OCI-M1 (cell line): ENCODE measurements around the gene DIP2C.
A peak's percentile ranks its signal among the peaks of the same experiment; 100 is the strongest.

Source experiments
- DNase-seq: peaks from one replicate; lab custom pipeline; 2025; lab: John Stamatoyannopoulos, UW

Gene DIP2C

DNA sequence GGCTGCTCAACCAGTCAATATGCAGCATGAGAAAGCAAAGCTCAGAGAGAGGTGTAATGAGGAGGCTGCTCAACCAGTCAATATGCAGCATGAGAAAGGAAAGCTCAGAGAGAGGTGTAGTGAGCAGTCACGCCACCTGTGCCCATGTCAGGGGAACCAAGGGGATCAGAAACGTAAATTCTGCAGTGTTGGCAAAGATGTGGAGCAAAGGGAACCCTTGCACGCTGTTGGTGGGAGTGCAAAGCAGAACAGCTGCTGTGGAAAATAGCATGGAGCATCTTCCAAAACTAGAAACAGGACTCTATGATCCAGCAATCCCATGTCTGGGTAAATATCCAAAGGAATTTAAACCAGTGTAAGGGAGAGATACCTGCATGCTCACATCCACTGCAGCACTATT lies 194.9 kb downstream of the DIP2C start:
- no peak for DNase-seq

DNA sequence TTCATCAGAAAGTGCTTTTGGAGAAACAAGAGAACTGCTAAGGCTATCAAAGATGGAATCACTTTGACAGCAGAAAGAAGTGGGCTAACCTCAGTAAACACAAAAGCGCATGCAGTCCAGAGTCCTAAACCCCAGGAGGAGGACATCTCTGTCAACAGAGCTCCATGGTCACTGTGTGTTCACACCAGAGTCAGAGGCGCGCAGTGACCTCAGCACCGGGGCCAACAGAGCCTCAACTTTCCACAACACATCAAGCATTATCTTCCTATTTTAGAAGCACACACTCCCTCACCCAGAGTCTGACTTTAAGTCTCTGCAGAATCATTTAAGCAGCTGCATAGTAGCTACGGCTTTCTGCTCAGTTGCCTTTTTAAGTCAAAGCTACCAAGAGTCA lies 195.3 kb downstream of the DIP2C start:
- DNase-seq = no peak

DNA sequence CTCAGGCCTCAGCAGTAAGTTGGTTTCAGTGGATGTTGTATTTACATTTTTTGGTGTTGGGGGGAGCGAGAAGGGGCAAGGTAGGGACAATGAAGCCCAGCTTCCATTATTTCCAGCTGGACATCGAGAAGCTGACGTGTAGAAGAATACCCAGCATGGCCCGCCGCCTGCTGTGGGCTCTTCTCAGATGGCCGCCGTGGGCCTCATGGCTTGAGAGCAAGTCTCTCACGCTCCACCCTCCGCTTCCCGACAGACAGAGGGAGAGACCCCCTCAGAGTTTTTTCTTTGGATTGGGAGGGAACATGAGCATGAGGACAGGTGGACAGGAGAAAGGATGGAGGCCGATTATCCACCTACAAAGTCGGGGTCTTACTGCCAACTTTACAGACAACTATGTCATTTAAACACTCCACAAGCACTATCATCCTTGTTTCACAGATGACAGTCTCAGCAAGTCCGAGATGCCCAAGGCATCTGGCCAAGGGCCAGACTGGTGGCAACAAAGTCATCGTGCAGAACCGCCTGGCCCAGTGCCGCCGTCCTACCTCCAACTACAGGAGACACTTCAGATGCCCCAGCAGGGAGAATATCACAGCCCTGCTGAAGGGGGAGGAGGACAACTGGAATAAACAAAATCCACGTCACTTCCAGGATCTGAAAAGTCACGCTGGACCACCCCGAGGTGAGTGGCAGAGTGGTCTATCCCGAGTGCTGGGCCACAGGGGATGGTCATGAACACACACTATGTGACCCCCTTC lies 195.9 kb downstream of the DIP2C start:
- DNase-seq = no peak

DNA sequence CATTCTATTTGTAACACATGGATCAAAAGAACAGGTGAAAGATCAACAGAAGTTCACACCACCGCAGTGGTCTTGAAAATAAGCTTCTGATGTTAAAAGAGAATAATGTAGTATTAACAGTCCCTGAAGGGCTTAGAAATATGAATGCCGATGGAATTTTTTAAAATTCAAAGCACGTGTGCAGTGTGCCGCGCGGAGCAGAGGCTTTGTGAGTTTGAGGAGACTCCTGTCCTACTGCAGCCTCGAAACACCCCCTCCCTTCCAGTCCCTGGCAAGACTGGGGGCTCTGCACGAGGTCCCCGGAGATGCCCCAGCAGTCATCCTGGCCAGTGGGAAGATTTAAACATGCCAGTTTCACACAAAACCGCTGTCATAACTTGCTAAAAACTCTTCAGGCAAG lies 196.6 kb downstream of the DIP2C start:
- DNase-seq = no peak

DNA sequence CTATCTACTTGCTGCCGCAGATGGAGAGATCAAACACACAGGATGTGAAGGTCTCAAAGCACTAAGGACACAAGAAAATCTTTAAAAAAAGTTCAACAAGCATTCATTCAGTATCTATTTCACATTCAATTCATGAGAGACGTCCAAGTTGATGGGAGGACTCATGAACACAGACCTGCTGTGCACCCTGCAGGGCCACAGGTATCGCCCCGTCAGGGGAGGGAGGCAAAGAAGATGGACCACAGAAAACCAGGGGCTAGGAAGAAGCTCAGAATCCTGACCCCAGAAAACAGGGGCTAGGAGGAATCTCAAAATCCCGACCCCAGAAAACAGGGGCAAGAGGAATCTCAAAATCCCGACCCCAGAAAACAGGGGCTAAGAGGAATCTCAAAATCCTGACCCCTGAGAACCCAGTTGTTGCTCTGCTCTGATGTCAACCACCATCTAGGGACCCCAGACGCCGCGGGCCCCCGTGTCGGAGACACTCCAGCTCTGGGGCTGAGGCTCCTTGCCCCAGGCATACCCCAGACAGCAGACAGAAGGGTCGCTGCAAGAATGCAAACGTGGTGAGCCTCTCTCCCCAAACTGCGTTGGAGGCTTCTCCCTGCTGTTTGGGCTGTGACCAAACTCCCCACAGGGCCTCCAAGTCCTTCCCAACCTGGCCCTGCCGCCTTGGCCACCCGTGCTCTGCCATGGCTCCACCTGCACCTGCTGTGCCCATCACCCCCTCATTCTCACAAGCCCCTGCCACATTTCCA lies 197.6 kb downstream of the DIP2C start:
- no peak for DNase-seq

DNA sequence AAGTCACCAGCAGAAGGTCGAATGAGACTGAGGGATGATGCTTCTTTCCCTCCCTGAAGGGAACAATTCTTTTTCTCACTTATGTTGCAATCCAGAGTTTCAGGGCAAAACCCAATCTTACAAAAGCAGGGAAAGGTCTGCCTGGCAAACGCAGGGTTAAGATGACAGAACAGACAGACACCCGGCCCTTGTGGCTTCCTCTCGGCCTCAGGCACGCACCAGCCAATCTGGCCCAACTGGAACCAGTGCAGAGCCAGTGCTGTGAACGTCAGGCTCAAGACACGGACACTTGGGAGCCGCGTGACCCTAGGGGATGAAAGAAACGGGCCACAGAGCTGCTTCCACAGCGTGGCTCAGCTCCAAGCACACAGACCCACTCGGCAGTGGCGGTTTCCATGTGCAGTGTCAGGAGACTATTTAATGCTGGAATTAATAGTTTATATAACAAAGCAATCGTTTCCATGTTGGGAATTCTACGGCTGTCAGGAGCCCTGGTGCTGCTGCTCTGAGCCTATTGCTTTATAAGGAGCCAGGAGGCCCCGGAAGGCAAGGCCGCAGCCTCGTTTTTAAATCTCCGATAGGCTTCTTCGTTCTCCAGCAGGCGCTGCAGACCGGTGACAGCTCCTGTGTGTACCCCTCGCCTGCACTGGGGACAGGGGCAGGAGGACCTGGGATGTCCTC lies 198.4 kb downstream of the DIP2C start:
- DNase-seq = no peak

DNA sequence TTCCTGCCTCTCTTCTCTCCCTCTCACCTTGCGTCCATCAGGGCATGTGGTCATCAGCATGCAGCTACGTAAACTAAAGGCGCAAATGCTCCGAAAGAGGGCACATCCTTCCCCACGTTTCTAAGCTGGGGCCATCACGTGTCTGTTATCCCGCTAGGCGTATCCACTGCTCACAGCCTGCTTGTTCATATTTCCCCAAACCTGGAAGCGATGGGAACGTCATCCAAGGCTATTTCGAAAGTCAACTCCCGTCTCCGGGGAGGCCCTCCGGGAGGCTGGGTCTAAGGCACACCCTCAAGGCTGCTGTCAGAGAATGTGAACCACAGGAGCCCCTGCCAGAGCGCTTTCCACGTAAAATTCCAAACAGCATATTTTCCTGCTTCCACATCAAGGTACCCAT lies 199.2 kb downstream of the DIP2C start:
- no peak for DNase-seq

DNA sequence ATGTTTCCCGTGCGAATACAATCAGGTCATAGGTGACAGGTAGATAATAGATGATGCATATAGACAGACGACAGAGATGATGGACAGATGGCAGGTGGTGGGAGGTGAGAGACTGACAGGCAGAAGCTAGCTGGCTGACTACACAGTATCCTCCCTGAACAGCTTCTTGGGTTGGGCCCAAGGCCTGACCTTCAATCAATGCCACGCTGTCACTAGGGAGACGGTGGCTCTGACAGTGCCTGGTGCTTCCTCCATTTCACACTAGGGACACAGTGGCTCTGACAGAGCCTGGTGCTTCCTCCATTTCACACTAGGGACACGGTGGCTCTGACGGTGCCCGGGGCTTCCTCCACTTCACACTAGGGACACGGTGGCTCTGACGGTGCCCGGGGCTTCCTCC lies 200.1 kb downstream of the DIP2C start:
- DNase-seq = no peak

DNA sequence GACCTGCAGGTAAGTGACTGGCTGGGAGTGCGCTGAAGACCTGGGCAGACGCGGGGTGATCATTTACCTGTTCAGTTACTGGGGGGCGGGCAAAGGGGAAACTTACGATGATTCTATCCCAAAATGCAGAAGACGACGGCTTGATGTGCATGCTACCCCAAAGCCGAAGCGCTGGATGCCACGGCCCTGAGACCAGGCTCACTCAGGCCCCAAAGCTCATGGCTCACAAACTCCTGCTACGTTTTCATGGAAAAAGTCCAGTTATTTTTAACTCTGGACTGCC lies 200.6 kb downstream of the DIP2C start:
- no peak for DNase-seq

DNA sequence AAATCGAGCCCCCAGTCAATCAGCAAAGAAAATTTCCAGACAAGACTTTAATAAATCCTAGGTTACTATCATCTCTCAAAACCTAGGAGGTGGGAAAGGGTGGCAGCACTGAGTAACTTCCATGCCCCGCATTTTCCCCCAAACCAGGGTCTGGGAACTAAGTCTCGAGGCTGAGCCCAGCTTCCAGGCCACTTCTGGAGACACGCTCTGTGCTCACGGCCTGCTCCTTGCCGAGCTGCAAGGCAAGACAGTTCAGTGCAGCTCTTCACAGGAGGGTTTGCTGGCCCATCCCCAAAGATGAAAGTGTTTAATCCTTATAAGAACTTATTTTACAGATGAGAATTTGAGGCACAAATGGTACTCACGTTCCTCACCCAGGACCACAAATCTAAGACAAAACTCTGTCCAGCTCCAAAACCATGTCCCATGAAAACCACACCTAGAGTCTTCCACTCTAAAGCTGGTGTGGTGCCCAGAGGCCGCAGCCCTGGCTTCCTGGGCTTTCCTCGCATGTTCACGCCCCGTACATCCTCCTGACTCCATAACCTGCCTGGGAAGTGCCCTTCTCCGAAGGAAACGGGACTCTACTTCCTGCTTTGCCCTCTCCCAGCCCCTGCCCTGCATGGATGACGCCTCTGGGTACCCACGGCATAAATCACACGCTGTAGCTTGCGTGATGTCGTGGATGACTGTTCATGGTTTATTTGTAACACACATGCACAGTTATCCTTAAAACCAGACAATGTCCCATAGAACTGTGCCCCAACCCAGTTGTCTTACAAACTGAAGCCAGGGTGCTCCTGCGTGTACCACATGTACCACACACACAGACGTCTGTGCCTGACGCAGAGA lies 201.2 kb downstream of the DIP2C start:
- no peak for DNase-seq

DNA sequence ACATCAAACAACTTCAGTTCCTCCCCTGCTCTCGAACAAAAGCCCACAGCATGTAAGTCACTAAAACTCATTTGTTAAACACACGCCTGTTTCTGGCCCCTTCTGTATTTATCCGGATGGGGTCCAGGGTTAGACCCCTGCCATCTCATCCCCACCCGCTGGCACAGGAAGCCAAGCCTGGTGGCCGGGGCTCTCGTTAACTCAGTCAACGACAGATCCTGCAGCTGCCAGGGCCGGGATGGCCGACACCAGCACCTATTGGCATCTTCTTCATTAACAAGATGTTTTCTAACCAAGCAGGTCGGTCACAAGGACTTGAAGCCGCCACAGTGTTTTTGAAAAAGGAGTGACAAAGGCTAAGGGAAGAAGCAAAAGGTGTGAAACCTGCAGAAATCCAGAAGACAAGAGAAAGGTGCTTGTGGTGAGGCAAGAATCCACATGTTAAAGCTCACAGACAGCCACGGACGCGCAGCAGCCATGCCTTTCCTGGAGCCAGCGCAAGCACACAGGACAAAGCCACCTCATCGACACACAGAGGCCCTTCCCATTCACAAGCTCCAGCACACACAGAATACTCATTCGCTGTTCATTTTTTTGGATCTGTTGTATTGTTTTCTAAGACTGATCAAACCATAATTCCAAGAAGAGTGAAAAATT lies 202.7 kb downstream of the DIP2C start:
- DNase-seq = no peak

DNA sequence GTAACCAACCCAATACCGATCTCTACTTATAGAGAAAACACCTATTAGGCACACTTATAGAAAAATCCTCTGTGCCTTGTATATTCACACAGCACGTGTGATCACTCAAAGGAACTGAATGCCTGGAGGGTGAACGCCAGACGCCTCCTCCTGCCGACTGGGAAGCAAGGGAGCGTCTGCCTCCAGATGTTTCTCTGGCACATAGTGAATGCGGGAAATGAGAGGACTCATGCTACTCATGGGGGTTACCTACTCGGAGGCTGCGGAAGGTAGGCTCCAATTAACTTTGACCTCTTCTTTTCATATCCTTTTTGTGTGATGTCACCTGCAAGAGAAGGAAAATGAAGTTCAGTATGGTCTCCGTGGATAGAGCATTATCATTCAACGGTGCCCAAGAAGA lies 203.3 kb downstream of the DIP2C start:
- no peak for DNase-seq

DNA sequence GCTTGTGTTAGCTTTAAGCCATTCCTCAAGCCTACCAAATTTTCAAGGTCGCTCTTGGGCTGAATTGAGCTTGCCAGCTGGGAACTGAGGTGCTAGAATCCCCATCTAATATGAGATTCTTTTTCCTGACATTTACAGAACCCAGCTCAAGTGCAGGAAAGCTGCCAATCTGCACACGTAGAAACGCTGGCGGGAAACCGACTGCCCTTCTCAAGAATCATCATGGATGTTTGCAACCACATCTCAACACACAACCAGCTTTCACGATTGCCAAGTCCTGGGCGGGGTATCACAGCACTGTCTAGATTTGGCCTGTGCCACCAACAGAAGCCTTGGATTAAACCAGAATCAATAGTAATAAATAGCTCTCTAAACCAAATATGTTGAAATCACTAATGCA lies 203.7 kb downstream of the DIP2C start:
- DNase-seq = no peak

DNA sequence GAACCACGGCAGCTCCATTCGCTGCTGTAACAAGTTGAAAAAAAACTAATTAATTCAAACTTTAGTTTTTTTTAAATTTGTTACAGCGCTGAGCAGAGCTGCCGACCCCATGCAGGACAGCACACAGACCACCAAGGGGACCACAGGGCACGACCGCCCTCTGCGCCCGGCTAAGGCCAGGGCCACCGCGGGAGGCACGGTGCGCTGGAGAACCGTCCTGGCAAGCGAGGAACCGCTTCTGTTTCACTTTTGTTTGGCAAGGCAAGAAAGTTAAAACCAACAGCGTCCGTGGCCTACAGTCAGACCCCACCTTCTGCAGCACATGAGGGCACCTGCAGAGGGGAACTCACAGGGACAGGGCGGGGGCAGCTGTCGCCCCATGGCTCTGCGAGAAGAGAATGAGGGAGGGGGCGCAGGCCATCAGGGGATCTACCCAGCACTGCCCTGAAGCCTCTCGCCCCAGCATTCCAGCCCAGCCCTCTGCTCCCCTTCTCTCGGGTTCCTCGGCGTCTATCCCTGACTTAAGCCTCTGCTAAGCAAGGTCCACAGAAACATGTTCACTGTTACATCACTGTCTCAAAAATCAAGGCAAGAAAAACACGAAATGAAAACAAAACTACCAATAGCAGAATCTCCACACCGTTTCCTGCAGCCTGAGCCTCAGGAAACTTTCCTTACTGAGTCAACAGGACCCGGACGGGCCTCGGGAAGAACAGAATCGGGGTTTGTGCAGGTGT lies 204.4 kb downstream of the DIP2C start:
- DNase-seq = no peak

DNA sequence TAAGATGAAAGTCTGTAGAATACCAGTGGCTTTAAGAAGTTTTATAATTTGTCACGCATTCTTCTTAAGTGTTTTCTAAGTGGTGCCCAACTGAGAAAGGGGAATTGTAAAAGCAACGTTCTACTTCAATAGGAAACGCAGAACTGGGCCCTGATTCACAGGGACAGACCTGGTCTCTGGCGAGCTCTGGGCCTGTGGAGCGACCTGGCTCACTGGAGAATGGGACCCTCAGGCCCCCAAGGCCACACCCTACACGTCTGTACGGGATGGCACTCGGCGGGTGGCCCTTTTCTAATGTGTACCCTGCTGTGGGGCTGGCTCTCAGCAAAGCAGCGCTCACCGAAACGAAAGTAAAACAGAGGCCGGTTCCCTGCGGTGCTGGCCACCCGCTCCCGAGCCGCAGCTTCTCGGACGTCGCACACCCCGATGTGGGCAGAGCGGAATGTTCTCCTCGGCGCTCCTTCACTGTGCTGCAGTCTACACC lies 205.0 kb downstream of the DIP2C start:
- peak; percentile 24 for DNase-seq

DNA sequence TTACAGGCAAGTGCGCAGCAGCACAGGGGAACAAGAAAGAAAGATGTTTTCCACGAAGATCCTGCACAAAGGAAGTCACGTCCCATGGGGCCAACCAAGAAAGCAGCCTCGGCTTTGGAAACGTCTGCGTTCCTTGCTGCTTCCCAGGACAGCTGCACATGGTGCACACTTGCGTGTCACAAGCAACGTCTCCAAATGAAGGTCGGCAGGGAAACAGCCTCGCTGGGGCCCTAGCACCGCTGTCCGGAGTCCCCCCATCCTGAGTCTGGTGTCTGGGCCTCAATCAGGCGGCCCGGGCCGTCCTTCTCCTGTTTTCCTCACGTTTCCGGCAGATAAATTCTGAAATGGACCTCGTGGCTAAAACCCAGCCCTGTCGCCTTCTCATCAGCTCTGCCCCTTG lies 206.2 kb downstream of the DIP2C start:
- DNase-seq = no peak

DNA sequence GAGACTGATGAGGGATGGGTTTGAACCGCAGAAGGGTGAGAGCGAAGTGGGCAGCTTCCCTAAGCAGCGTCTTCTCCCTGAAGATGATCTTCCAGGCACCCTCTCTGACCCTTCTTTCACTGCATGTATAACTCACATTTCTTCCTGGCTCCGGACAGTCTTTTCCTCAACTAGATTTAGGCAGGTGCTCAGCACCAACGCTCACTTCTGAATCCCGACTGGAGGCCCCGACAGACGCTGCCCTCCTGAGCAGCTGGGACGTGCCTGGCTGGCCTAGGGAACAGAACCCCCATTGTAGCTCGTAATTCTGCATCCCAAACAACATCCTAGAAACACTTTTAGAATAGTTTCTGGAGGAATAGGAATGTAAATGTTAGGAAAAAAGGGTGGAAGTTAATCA lies 206.6 kb downstream of the DIP2C start:
- DNase-seq = no peak

DNA sequence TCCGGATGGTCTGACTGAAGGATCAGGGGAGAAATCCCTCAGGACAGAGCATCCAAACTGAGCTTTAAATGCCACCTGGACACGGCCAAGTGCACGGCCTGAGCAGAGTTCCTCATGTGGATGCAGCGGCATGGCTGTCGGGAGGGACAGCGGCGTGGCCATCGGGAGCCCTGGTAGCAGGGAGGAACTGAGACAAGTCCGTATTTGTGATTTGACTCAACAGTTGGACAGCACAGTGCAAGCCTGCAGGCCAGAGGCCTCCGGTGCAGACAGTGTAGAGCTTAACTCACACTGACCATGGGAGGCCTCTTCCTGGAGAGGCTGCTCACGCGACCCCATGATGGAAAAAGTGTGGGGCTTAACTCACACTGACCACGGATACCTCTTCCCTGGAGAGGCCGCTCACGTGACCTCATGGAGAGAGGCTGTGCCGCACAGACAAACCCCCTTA lies 207.4 kb downstream of the DIP2C start:
- DNase-seq = no peak

DNA sequence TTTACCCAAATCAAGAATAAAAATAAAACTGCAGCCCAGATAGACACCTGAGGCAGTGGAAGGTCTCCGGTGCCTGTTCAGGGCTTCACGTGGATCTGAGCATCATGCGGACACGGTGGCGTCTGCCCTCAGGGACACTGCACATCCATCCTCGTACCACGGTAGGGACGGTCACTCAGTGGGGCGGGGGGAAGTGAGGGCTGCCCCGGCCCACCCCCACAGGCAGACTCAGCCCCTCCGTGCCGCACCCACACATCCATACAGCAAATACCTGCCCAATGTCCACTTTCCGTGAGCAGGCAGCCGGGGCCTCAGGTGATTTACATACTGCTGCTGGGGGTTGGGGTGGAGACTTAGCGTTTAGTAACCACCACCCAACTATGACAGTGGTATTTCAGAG lies 207.8 kb downstream of the DIP2C start:
- DNase-seq = no peak

DNA sequence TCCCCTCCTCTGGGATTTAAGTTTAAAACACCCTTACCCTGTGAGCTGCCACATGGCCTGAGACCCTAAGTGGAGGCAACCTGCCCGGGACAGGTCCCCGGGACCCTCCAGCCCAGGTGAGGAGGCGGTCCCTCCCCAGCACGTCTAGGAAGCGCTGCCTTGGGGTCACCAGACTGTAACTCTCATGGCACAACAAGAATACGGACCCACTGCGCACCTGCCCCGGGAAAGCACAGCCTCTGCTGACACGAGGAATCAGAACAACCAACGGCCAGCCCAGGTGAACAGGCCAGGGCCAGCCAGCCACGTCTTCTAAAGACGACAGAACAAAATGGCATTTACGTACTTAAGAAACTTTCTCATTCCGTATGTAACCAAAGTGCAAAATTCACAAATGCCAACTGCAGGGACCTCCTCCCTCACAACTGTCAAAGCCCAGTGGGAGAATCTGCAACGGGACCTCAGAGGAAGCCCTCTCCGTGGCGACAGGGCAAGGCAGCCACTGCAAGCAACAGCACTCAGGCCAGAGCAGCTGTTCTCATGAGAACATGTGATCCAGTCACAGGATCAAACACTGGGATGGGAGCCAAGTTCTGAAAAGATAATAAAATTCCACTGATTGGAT lies 208.4 kb downstream of the DIP2C start:
- no peak for DNase-seq
